H9 (cell line): ENCODE results near the gene NRXN3. TPM values are rescaled to one million over a fixed set of nuclear protein-coding genes. Genes with fewer than 3 reads are reported as not detected.

Experiments
- DNase-seq: peaks from one replicate; pipeline ENCODE4 v3.0.0-alpha.2; 2017
- H2AFZ ChIP-seq: one replicate; pipeline ENCODE4 v1.6.1; 2013; ENCODE audit warnings: mild to moderate bottlenecking, low read length, control low read depth, moderate library complexity
- H2AK5ac ChIP-seq: 2 replicates; pipeline ENCODE4 v1.6.1; 2013; ENCODE audit warnings: low read length, control low read depth, mixed read lengths; ENCODE audit not compliant: insufficient read length
- H2BK120ac ChIP-seq: one replicate; pipeline ENCODE4 v1.6.1; 2013; ENCODE audit warnings: low read depth, mild to moderate bottlenecking, low read length, control low read depth, inconsistent platforms; ENCODE audit not compliant: poor library complexity, severe bottlenecking
- H2BK12ac ChIP-seq: 2 replicates; pipeline ENCODE4 v1.6.1; 2013; ENCODE audit warnings: low read length, control low read depth, mixed read lengths, low read depth; ENCODE audit not compliant: insufficient read length
- H2BK15ac ChIP-seq: 2 replicates; pipeline ENCODE4 v1.6.1; 2013; ENCODE audit warnings: low read depth, low read length, control low read depth
- H2BK20ac ChIP-seq: one replicate; pipeline ENCODE4 v1.6.1; 2013; ENCODE audit warnings: low read depth, mild to moderate bottlenecking, low read length, control low read depth, inconsistent platforms; ENCODE audit not compliant: poor library complexity, severe bottlenecking
- H2BK5ac ChIP-seq: 2 replicates; pipeline ENCODE4 v1.6.1; 2013; ENCODE audit warnings: low read length, control low read depth, mixed read lengths; ENCODE audit not compliant: insufficient read length
- H3K14ac ChIP-seq: 2 replicates; pipeline ENCODE4 v1.6.1; 2013; ENCODE audit warnings: low read length, control low read depth; ENCODE audit not compliant: insufficient read depth
- H3K18ac ChIP-seq: 2 replicates; pipeline ENCODE4 v1.6.1; 2013; ENCODE audit warnings: low read depth, mild to moderate bottlenecking, mixed read lengths, low read length, control low read depth; ENCODE audit not compliant: insufficient read length
- H3K23ac ChIP-seq: 2 replicates; pipeline ENCODE4 v1.6.1; 2013; ENCODE audit warnings: low read length, control low read depth, mixed read lengths, low read depth; ENCODE audit not compliant: insufficient read length
- H3K23me2 ChIP-seq: 2 replicates; pipeline ENCODE4 v1.6.1; 2013; ENCODE audit warnings: low read depth, mild to moderate bottlenecking, mixed read lengths, low read length, control low read depth; ENCODE audit not compliant: insufficient read length, poor library complexity, severe bottlenecking
- H3K27ac ChIP-seq: 2 replicates; pipeline ENCODE4 v1.5.1; 2013; ENCODE audit warnings: low read length, control low read depth, mixed read lengths, low read depth; ENCODE audit not compliant: insufficient read length
- H3K27me3 ChIP-seq: 2 replicates; pipeline ENCODE4 v1.6.1; 2013; ENCODE audit warnings: low read length, control low read depth, inconsistent platforms; ENCODE audit not compliant: insufficient read depth
- H3K4ac ChIP-seq: 2 replicates; pipeline ENCODE4 v1.6.1; 2013; ENCODE audit warnings: low read depth, mild to moderate bottlenecking, control low read depth, inconsistent platforms, low read length, moderate library complexity
- H3K4me1 ChIP-seq: 2 replicates; pipeline ENCODE4 v1.6.1; 2013; ENCODE audit warnings: low read length, control low read depth, inconsistent platforms; ENCODE audit not compliant: insufficient read depth
- H3K4me2 ChIP-seq: 2 replicates; pipeline ENCODE4 v1.6.1; 2013; ENCODE audit warnings: low read length, control low read depth, mixed read lengths; ENCODE audit not compliant: insufficient read length, insufficient read depth
- H3K56ac ChIP-seq: 2 replicates; pipeline ENCODE4 v1.6.1; 2013; ENCODE audit warnings: low read depth, mild to moderate bottlenecking, mixed read lengths, low read length, control low read depth; ENCODE audit not compliant: insufficient read length
- H3K79me1 ChIP-seq: 2 replicates; pipeline ENCODE4 v1.6.1; 2013; ENCODE audit warnings: low read depth, mild to moderate bottlenecking, moderate library complexity, low read length, control low read depth, inconsistent platforms; ENCODE audit not compliant: insufficient read depth, poor library complexity, severe bottlenecking
- H3K79me2 ChIP-seq: 2 replicates; pipeline ENCODE4 v1.6.1; 2013; ENCODE audit warnings: low read length, control low read depth, inconsistent platforms; ENCODE audit not compliant: insufficient read depth
- H3K9ac ChIP-seq: 2 replicates; pipeline ENCODE4 v1.6.1; 2013; ENCODE audit warnings: low read length, control low read depth, mixed read lengths; ENCODE audit not compliant: insufficient read length; ENCODE audit errors: extremely low read depth
- H3K9me3 ChIP-seq: one replicate; pipeline ENCODE4 v1.6.1; 2013; ENCODE audit warnings: low read depth, low read length, inconsistent platforms; ENCODE audit not compliant: control insufficient read depth
- H3T11ph ChIP-seq: one replicate; pipeline ENCODE4 v1.6.1; 2013; ENCODE audit warnings: mild to moderate bottlenecking, low read length, control low read depth, inconsistent platforms
- H4K20me1 ChIP-seq: one replicate; pipeline ENCODE4 v1.6.1; 2013; ENCODE audit not compliant: control insufficient read depth, insufficient read length, insufficient read depth
- H4K5ac ChIP-seq: 2 replicates; pipeline ENCODE4 v1.6.1; 2013; ENCODE audit warnings: low read depth, mild to moderate bottlenecking, mixed read lengths, low read length, control low read depth; ENCODE audit not compliant: insufficient read length
- H4K8ac ChIP-seq: replicated peaks from 2 replicates; pipeline ENCODE4 v1.6.1; 2013; ENCODE audit warnings: low read length, control low read depth, mixed read lengths, low read depth; ENCODE audit not compliant: insufficient read length
- H4K91ac ChIP-seq: 2 replicates; pipeline ENCODE4 v1.6.1; 2013; ENCODE audit warnings: low read depth, mild to moderate bottlenecking, moderate library complexity, mixed read lengths, low read length, control low read depth; ENCODE audit not compliant: insufficient read length
- H3K27ac Mint-ChIP-seq, 3 experiments: 2 replicates in 2 of 3; 3 replicates in 1 of 3; pipeline ENCODE4 v1.8.0; 2020 to 2021; ENCODE audit warnings: mixed read lengths in 3 of 3, mild to moderate bottlenecking in 1 of 3, moderate library complexity in 1 of 3
- H3K27me3 Mint-ChIP-seq: 2 replicates; pipeline ENCODE4 v1.8.0; 2021; ENCODE audit warnings: low read depth, mild to moderate bottlenecking, moderate library complexity, mixed read lengths
- H3K36me3 Mint-ChIP-seq, 3 experiments: 2 replicates in 2 of 3; 3 replicates in 1 of 3; pipeline ENCODE4 v1.8.0; 2020 to 2021; ENCODE audit warnings: low read depth in 3 of 3, mixed read lengths in 3 of 3; ENCODE audit not compliant: insufficient read depth in 1 of 3
- H3K4me1 Mint-ChIP-seq, 2 experiments: 2 replicates each; pipeline ENCODE4 v1.8.0; 2020; ENCODE audit warnings: mixed read lengths in 2 of 2
- H3K4me3 Mint-ChIP-seq, 2 experiments: 2 replicates in 1 of 2; 3 replicates in 1 of 2; pipeline ENCODE4 v1.8.0; 2020 to 2021; ENCODE audit warnings: mild to moderate bottlenecking in 2 of 2, mixed read lengths in 2 of 2, moderate library complexity in 1 of 2
- H3K9me3 Mint-ChIP-seq, 2 experiments: 2 replicates in 1 of 2; 3 replicates in 1 of 2; pipeline ENCODE4 v1.8.0; 2020; ENCODE audit warnings: mild to moderate bottlenecking in 2 of 2, mixed read lengths in 2 of 2, moderate library complexity in 1 of 2
- CTCF ChIP-seq: fragments of 200-600 bp; sonication (generic); conservative IDR thresholded peaks from 3 replicates; pipeline ENCODE4 v1.8.0; 2021; ENCODE audit warnings: antibody characterized with exemption, mild to moderate bottlenecking
- WGBS: extraction: QIAGEN DNeasy Blood & Tissue Kit; methylation state at CpG from one replicate; pipeline ENCODE4 v1.1.7; 2013; ENCODE audit warnings: missing lambda C conversion rate, low lambda C conversion rate, mixed read lengths; ENCODE audit not compliant: insufficient read length; ENCODE audit errors: extremely low coverage; 5-methylcytosine and 5-hydroxymethylcytosine counted together
- total RNA-seq: library from RNA; stranded (reverse); gene quantifications from 2 replicates; pipeline ENCODE4 v1.2.1, GENCODE V29; 2021

NRXN3 gene
- total RNA-seq, 1 experiment from 2014 or later, result 1.8 TPM

- H3K27ac Mint-ChIP-seq, result no peak overlapping the region
Observed at GRCh38 chr14:78491048-78491447, 320.9 kb downstream of the NRXN3 start.

More at GRCh38 chr14:78491048-78491447, 320.9 kb downstream of the NRXN3 start:
- DNase-seq, result no peak
- H3K4me1 Mint-ChIP-seq, result peaks cover 6 to 7% of the 10 kb centered on the region in 2 experiments
- no CpG with 5 or more reads among the region's 7 CpGs for WGBS
- H4K8ac ChIP-seq, result no peak overlapping the region
- no peaks in the 10 kb centered on the region for H3K36me3 Mint-ChIP-seq
- no peak overlapping the region for H2BK12ac ChIP-seq
- no peak overlapping the region for H2BK120ac ChIP-seq
- no peaks in the 10 kb centered on the region for H4K20me1 ChIP-seq
- H3K4me3 Mint-ChIP-seq, result no peak overlapping the region
- no peak overlapping the region for H3K14ac ChIP-seq
- H3K9ac ChIP-seq, result no peak overlapping the region
- H4K91ac ChIP-seq, result no peak overlapping the region
- no peak overlapping the region for H2AFZ ChIP-seq
- no peak overlapping the region for H2AK5ac ChIP-seq
- H3K4me2 ChIP-seq, result no peak overlapping the region
- H2BK15ac ChIP-seq, result no peak overlapping the region
- H3K79me2 ChIP-seq, result no peaks in the 10 kb centered on the region
- no peaks in the 10 kb centered on the region for H3K79me1 ChIP-seq
- no peak for TF ChIP-seq CTCF
- no peaks in the 10 kb centered on the region for H3K9me3 Mint-ChIP-seq
- no peak overlapping the region for H4K5ac ChIP-seq
- H3K27me3 ChIP-seq, result no peaks in the 10 kb centered on the region
- H3K27ac ChIP-seq, result no peak overlapping the region
- H3K27me3 Mint-ChIP-seq, result no peaks in the 10 kb centered on the region
- H3K18ac ChIP-seq, result no peak overlapping the region
- no peak overlapping the region for H3K23ac ChIP-seq
- H2BK20ac ChIP-seq, result no peak overlapping the region
- no peaks in the 10 kb centered on the region for H3K9me3 ChIP-seq
- no peak overlapping the region for H2BK5ac ChIP-seq
- no peak overlapping the region for H3T11ph ChIP-seq
- H3K4me1 ChIP-seq, result peaks cover 3% of the 10 kb centered on the region; the same call in 1 of the 2 replicates
- H3K56ac ChIP-seq, result no peak overlapping the region
- H3K23me2 ChIP-seq, result no peaks in the 10 kb centered on the region
- H3K4ac ChIP-seq, result no peak overlapping the region
